GM10266 (cell line): ENCODE results near the gene STAB1.

Source experiments
- DNase-seq: peaks from one replicate; pipeline ENCODE4 v3.0.0; 2012; ENCODE audit errors: extremely low spot score
- TF ChIP-seq, protein P1 (sequence below): IDR thresholded peaks from 2 replicates; pipeline ENCODE4 v1.5.1; 2012; ENCODE audit warnings: mild to moderate bottlenecking, low read depth; ENCODE audit not compliant: control insufficient read depth, insufficient read depth; ENCODE audit errors: missing control alignments

Gene STAB1

DNA sequence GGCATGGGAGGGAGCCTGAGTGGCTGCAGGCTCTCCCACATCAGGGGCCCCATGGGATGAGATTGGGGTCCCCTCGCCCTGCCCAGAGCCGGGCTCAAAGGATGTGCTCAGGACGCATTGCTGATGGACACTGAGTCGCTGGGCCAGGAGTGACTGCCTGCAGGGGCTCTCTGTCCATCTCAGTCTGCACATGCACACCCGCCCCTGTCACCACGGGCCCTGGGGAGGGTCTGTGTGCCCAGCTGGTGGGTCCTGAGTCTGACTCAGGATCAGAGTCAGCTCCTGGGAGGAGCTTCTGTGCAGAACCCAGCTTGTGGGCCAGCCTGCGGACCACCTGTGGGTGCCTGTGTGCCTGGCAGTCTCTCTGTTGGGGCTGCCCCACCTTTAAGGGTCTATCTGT lies 18.1 kb downstream of the STAB1 start:
- DNase-seq: no peak
- TF ChIP-seq, protein P1, sequence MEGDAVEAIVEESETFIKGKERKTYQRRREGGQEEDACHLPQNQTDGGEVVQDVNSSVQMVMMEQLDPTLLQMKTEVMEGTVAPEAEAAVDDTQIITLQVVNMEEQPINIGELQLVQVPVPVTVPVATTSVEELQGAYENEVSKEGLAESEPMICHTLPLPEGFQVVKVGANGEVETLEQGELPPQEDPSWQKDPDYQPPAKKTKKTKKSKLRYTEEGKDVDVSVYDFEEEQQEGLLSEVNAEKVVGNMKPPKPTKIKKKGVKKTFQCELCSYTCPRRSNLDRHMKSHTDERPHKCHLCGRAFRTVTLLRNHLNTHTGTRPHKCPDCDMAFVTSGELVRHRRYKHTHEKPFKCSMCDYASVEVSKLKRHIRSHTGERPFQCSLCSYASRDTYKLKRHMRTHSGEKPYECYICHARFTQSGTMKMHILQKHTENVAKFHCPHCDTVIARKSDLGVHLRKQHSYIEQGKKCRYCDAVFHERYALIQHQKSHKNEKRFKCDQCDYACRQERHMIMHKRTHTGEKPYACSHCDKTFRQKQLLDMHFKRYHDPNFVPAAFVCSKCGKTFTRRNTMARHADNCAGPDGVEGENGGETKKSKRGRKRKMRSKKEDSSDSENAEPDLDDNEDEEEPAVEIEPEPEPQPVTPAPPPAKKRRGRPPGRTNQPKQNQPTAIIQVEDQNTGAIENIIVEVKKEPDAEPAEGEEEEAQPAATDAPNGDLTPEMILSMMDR: no peak

DNA sequence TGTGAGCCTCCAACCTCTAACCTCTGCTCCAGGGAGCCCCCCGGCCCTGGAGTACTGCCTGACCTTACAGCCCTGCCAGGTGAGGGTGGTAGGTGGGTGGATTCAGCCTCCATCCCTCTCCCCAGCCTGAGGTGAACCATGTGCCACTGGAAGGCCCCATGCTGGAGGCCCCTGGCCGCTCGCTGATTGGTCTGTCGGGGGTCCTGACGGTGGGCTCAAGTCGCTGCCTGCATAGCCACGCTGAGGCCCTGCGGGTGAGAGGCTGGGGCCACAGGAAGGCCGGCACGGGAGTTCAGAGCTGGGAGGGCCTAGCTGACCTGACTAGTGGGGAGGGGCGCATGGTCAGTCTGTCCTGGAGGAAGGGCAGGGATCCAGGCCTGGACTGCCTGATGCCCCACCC lies 19.4 kb downstream of the STAB1 start:
- TF ChIP-seq, protein P1: no peak
- DNase-seq: no peak

- TF ChIP-seq, protein P1: no peak
- DNase-seq: no peak
These were observed 20.1 kb downstream of the STAB1 start for GRCh38 chr3:52515192-52515591.

GRCh38 chr3:52516509-52517195 lies 21.5 kb downstream of the STAB1 start:
- TF ChIP-seq, protein P1: no peak
- DNase-seq: no peak

DNA sequence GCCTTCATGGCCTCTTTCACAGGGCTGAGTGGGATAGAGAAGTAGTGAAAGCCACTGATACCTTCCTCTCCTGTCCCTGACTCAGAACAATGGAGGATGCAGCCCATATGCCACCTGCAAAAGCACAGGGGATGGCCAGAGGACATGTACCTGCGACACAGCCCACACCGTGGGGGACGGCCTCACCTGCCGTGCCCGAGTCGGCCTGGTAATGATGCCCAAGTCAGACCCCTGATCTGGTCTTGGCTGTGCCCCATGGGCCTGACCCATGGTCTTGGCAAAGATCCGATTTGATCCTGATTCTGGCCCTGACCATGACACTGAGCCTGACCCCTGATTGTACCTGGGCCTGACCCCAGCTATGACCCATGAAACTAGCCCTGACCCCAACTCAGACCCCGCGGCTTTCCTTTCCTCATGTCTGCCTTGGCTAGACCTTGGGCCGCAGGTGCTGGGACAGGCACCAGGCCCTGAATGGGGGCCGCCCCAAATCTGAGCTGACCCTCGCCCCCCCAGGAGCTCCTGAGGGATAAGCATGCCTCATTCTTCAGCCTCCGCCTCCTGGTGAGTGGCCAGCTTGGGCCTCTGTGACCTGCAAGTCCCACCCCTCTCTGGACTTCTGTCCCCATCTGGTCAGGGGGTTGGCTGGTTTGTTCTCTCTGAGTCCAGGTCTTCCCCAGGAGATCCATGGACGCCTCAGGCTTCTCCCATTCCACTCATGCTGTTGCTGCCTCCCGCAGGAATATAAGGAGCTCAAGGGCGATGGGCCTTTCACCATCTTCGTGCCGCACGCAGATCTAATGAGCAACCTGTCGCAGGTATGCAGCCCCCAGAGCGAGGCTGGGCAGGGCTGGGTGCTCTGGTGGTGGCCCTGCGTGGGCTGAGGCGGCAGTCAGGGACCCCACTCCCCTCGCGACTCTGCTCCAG lies 22.9 kb downstream of the STAB1 start:
- TF ChIP-seq, protein P1: no peak

DNA sequence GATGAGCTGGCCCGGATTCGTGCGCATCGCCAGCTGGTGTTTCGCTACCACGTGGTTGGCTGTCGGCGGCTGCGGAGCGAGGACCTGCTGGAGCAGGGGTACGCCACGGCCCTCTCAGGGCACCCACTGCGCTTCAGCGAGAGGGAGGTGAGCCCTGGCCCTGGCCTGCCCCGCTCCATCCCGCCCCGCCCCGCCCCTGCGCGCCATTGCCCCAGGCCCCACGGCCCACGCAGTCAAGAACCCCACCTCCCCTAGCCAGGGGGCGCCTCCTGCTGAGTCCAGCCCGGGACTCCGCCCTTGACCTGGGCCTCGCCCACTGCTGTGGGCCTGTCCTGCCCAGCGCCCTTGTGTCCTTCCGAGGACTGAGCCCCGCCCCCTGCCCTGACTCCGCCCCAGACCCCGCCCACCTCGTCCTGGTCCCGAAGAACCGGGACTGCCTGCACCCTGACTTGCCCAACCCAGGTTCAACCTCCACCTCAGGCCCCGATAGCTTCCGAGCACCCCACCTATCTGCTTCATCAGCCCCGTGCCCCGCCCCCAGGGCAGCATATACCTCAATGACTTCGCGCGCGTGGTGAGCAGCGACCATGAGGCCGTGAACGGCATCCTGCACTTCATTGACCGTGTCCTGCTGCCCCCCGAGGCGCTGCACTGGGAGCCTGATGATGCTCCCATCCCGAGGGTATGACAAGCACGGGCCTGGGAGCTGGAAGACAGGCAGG lies 23.7 kb downstream of the STAB1 start:
- TF ChIP-seq, protein P1: no peak

More for the DNA sequence above, 22.9 kb downstream of the STAB1 start:
- no peak for DNase-seq

More for the DNA sequence above, 23.7 kb downstream of the STAB1 start:
- no peak for DNase-seq
